Tibial artery (tissue), 4 donors: Measurements from ENCODE around the gene FGFR2.

Experiments
- DNase-seq, 2 donors: peaks; one replicate each; pipeline ENCODE4 v3.0.0-alpha.2; 2019
- H3K27ac ChIP-seq, 2 donors: fragments of 200-600 bp; sonication (generic) in 1 of 2; 1 replicate in 1 of 2; 2 replicates in 1 of 2; pipeline ENCODE4 v1.5.1; 2018 to 2019; ENCODE audit warnings: mild to moderate bottlenecking in 1 of 2
- H3K27me3 ChIP-seq, 2 donors: fragments of 200-600 bp; sonication (generic) in 1 of 2; one replicate each; pipeline versions ENCODE4 v1.5.1 to v1.6.0; 2016 to 2019
- H3K36me3 ChIP-seq, 3 donors: fragments of 200-600 bp; sonication (generic) in 2 of 3; one replicate each; pipeline ENCODE4 v1.5.1; 2016 to 2019; ENCODE audit warnings: mild to moderate bottlenecking in 2 of 3
- H3K4me1 ChIP-seq, 4 donors: fragments of 200-600 bp; sonication (generic) in 2 of 4; 1 replicate in 3 of 4; 2 replicates in 1 of 4; pipeline ENCODE4 v1.5.1; 2016 to 2019
- H3K4me3 ChIP-seq, 2 donors: fragments of 200-600 bp; sonication (generic) in 1 of 2; 1 replicate in 1 of 2; 2 replicates in 1 of 2; pipeline ENCODE4 v1.5.1; 2018 to 2019; ENCODE audit warnings: mild to moderate bottlenecking in 2 of 2
- H3K9me3 ChIP-seq, 3 donors: fragments of 200-600 bp; sonication (generic) in 1 of 3; one replicate each; pipeline ENCODE4 v1.5.1; 2016 to 2019
- CTCF ChIP-seq, 2 experiments: fragments of 200-600 bp in 1 of 2; fragments of 450-650 bp in 1 of 2; IDR thresholded peaks; one replicate each; pipeline ENCODE4 v1.5.1; 2017 to 2019; ENCODE audit warnings: antibody characterized with exemption in 2 of 2, mild to moderate bottlenecking in 1 of 2, moderate library complexity in 1 of 2
- intact Hi-C: fragments of 100-400 bp; cut with DNase I; formaldehyde crosslinking; loops from one replicate; pipeline ENCODE4 v1.15.0; 2023; ENCODE audit warnings: low total_unique reads

Gene FGFR2

GRCh38 chr10:121428867-121429266 lies 169.4 kb downstream of the FGFR2 start:
- Histone ChIP-seq H3K4me3 (no peak overlapping the region), H3K27ac (no peak overlapping the region), H3K27me3 (no peaks in the 10 kb centered on the region), H3K4me1 (no peaks in the 10 kb centered on the region), H3K9me3 (no peaks in the 10 kb centered on the region), H3K36me3 (no peaks in the 10 kb centered on the region)
- no peak for TF ChIP-seq CTCF (IDR thresholded peaks at IDR 0.05)
- intact Hi-C loops, result no loop called here
- peak in 1 of 2 donors; percentile 3 for DNase-seq
